GM12891 (cell line): ENCODE data around the gene CPNE5.

Experiments used
- PAX5 ChIP-seq: IDR thresholded peaks from 2 replicates; pipeline ENCODE4 v1.6.1; 2011; ENCODE audit warnings: low read length, moderate library complexity, mild to moderate bottlenecking; ENCODE audit not compliant: insufficient read depth, severe bottlenecking
- POLR2A ChIP-seq: IDR thresholded peaks from 2 replicates; pipeline ENCODE4 v1.6.1; 2011; ENCODE audit warnings: low read depth, low read length, control low read depth
- POLR2AphosphoS5 ChIP-seq: IDR thresholded peaks from 2 replicates; pipeline ENCODE4 v1.6.1; 2011; ENCODE audit warnings: low read depth, low read length, control low read depth
- SPI1 ChIP-seq: IDR thresholded peaks from 2 replicates; pipeline ENCODE4 v1.6.1; 2011; ENCODE audit warnings: low read depth, low read length, control low read depth
- TAF1 ChIP-seq: IDR thresholded peaks from 2 replicates; pipeline ENCODE4 v1.6.1; 2011; ENCODE audit warnings: low read depth, low read length, control low read depth

GRCh38 chr6:36737043-36737785 is 102.0 kb downstream of the CPNE5 start:
- TF ChIP-seq POLR2A (no peak), POLR2AphosphoS5 (no peak), SPI1 (no peak), TAF1 (no peak), PAX5 (no peak)
